Measurements from ENCODE around the gene CRISP1. TPM values are rescaled to one million over a fixed set of nuclear protein-coding genes. Genes with fewer than 3 reads are reported as not detected.

CRISP1 gene
- total and polyA plus RNA-seq, 9 of the 15 experiments (the other 6 are each of a cell fraction or from before 2014, with no cell fraction given) = not detected

DNA sequence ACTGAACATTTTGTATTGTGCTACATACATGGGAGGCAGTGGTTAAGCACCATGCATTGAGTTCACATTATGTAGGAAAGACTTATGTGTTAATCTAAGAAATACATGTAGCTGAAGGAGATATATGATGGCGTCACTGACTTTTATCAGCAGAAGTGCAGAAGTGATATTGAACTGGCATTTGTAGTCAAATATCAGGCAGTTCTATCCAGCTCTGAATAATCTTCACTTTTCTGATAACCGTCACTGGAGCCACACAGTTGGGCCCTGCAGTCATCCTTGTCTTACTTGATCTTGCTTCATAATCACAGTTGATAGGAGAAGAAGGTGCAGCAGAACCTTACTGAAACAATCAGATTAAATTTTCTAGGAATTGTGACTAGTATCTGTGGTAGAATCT is 26.4 kb downstream of the CRISP1 start (continued):
- TF ChIP-seq, protein P1, sequence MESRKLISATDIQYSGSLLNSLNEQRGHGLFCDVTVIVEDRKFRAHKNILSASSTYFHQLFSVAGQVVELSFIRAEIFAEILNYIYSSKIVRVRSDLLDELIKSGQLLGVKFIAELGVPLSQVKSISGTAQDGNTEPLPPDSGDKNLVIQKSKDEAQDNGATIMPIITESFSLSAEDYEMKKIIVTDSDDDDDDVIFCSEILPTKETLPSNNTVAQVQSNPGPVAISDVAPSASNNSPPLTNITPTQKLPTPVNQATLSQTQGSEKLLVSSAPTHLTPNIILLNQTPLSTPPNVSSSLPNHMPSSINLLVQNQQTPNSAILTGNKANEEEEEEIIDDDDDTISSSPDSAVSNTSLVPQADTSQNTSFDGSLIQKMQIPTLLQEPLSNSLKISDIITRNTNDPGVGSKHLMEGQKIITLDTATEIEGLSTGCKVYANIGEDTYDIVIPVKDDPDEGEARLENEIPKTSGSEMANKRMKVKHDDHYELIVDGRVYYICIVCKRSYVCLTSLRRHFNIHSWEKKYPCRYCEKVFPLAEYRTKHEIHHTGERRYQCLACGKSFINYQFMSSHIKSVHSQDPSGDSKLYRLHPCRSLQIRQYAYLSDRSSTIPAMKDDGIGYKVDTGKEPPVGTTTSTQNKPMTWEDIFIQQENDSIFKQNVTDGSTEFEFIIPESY (CRISPR knock-in tag; IDR thresholded peaks at IDR 0.05) = 0 out of 2 replicates have a peak, but pooled peaks have one; percentile 27
- TF ChIP-seq ATF7 (IDR thresholded peaks at IDR 0.05) = peak; percentile 32; the same call in 1 of the 2 replicates
- 0 out of 2 replicates have a peak, but pooled peaks have one; percentile 28 for TF ChIP-seq FOSL1 (tag; conservative IDR thresholded peaks at IDR 0.05)
- TF ChIP-seq NR2C1 (IDR thresholded peaks at IDR 0.05) = no peak
- TF ChIP-seq NR2C1 (tag; IDR thresholded peaks at IDR 0.05) = no peak
- TF ChIP-seq CSDE1 (IDR thresholded peaks at IDR 0.05) = no peak
- TF ChIP-seq ARID1B (IDR thresholded peaks at IDR 0.05) = peak; percentile 52; the same call in 1 of the 2 replicates
- peak in 1 of 2 experiments; percentile 37; a peak in 1 of 4 replicates for TF ChIP-seq TRIM24 (IDR thresholded peaks at IDR 0.05)
- no peak for TF ChIP-seq HNRNPLL (IDR thresholded peaks at IDR 0.05; ENCODE audit: low read depth, low read length, poor library complexity, severe bottlenecking)
- TF ChIP-seq GABPA (tag; conservative IDR thresholded peaks at IDR 0.05; ENCODE audit: low read depth) = no peak
- TF ChIP-seq CBFA2T2 (conservative IDR thresholded peaks at IDR 0.05) = peak; percentile 44; the same call in 1 of the 2 replicates
- no peak; the same call in 1 of the 2 replicates for TF ChIP-seq JUND (IDR thresholded peaks at IDR 0.05; ENCODE audit: borderline replicate concordance, low read depth, low read length)
- TF ChIP-seq JUND (tag; IDR thresholded peaks at IDR 0.05; ENCODE audit: borderline replicate concordance, low read depth, low read length) = peak; percentile 62; the same call in 1 of the 3 replicates

Data from K562 (cell line).